HG03159 (cell line): ENCODE results near the gene CLEC2A.

Experiments
- ATAC-seq: cut with Tn5 transposase; IDR thresholded peaks from one replicate; pipeline ENCODE4 v1.9.1; 2021; ENCODE audit warnings: mild to moderate bottlenecking, moderate library complexity; ENCODE audit not compliant: unreplicated experiment

CLEC2A gene

GRCh38 chr12:9935026-9935425 lies 2.9 kb upstream of the CLEC2A start:
- no peak for ATAC-seq

- ATAC-seq: no peak
These were observed 1.8 kb upstream of the CLEC2A start for GRCh38 chr12:9933958-9934357.

- ATAC-seq: no peak
These were observed 925 bp downstream of the CLEC2A start for GRCh38 chr12:9931245-9931644.

- no peak for ATAC-seq
These were observed 3.6 kb downstream of the CLEC2A start for GRCh38 chr12:9928607-9929006.

GRCh38 chr12:9926876-9927275 lies 5.3 kb downstream of the CLEC2A start:
- no peak for ATAC-seq

GRCh38 chr12:9925705-9926393 lies 6.3 kb downstream of the CLEC2A start:
- no peak for ATAC-seq

- ATAC-seq: no peak
These were observed 9.7 kb downstream of the CLEC2A start for GRCh38 chr12:9922429-9922828.

- no peak for ATAC-seq
These were observed 11.7 kb downstream of the CLEC2A start for GRCh38 chr12:9920451-9920850.

- ATAC-seq: no peak
These were observed 12.7 kb downstream of the CLEC2A start for GRCh38 chr12:9919443-9919842.

GRCh38 chr12:9911708-9912107 lies 20.5 kb downstream of the CLEC2A start:
- ATAC-seq: no peak

GRCh38 chr12:9910716-9911421 lies 21.3 kb downstream of the CLEC2A start:
- ATAC-seq: no peak

- ATAC-seq: no peak
These were observed 22.4 kb downstream of the CLEC2A start for GRCh38 chr12:9909724-9910123.

- ATAC-seq: no peak
These were observed 23.8 kb downstream of the CLEC2A start for GRCh38 chr12:9908350-9908749.

GRCh38 chr12:9907769-9908168 lies 24.4 kb downstream of the CLEC2A start:
- no peak for ATAC-seq

GRCh38 chr12:9906873-9907272 lies 25.3 kb downstream of the CLEC2A start:
- ATAC-seq: no peak

GRCh38 chr12:9902539-9903228 lies 29.5 kb downstream of the CLEC2A start:
- ATAC-seq: no peak

GRCh38 chr12:9900930-9901329 lies 31.2 kb downstream of the CLEC2A start:
- ATAC-seq: no peak

- ATAC-seq: no peak
These were observed 33.0 kb downstream of the CLEC2A start for GRCh38 chr12:9899209-9899608.

GRCh38 chr12:9897535-9897934 lies 34.6 kb downstream of the CLEC2A start:
- no peak for ATAC-seq

GRCh38 chr12:9895215-9895971 lies 36.8 kb downstream of the CLEC2A start:
- no peak for ATAC-seq

GRCh38 chr12:9888665-9889273 lies 43.4 kb downstream of the CLEC2A start:
- ATAC-seq: no peak
